SU-DHL-6 (cell line): Measurements from ENCODE around the gene AMFR.

Source experiments
- CTCF ChIP-seq: fragments of 200-600 bp; sonication (generic); IDR thresholded peaks from one replicate; pipeline ENCODE4 v1.5.1; 2017; ENCODE audit warnings: antibody characterized with exemption, mild to moderate bottlenecking, low read length, moderate library complexity; ENCODE audit not compliant: insufficient read depth, poor library complexity, severe bottlenecking
- EZH2phosphoT487 ChIP-seq: fragments of 200-600 bp; sonication (generic), shearing (Covaris generic); conservative IDR thresholded peaks from 2 replicates; pipeline ENCODE4 v1.6.1; 2018; ENCODE audit warnings: mild to moderate bottlenecking, antibody characterized with exemption, low read length, moderate library complexity, mixed read lengths

GRCh38 chr16:56349086-56349415, 76.3 kb downstream of the AMFR start:
- TF ChIP-seq CTCF = no peak
- TF ChIP-seq EZH2phosphoT487 = no peak
